GM23248 (cell line): Measurements from ENCODE around the gene OPCML.

ENCODE experiments used
- EZH2 ChIP-seq: fragments of 200-600 bp; sonication (generic); IDR thresholded peaks from 2 replicates; pipeline ENCODE4 v1.6.1; 2018; ENCODE audit warnings: antibody characterized with exemption, mild to moderate bottlenecking; ENCODE audit not compliant: insufficient read depth, poor library complexity, severe bottlenecking
- EZH2phosphoT487 ChIP-seq: fragments of 200-600 bp; sonication (generic); IDR thresholded peaks from 2 replicates; pipeline ENCODE4 v1.6.1; 2018; ENCODE audit warnings: antibody characterized with exemption, moderate library complexity, mild to moderate bottlenecking, low read depth; ENCODE audit not compliant: insufficient read depth

DNA sequence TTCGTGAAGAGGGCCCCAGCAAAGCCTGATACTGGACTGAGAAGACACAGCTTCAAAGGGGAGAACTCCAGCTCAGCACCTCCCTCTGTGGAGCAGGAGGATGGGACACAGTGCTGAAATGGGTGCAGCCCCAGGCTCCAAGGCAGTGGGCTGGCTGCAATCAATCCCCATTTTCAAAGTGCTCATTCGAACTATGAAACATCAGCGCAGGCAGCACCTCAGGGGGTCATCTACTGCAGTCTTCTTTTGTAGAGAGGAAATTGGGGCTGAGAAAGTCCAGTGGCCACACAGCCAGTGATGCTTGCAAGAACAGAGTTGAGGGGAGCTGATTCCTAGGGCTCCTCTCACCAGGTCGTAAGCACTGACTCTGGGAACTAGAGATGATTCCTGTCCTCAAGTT lies 25.1 kb downstream of the OPCML start:
- TF ChIP-seq EZH2phosphoT487 (no peak), EZH2 (no peak)
